ENCODE data around the gene OASL. TPM values are rescaled to one million over a fixed set of nuclear protein-coding genes. Genes with fewer than 3 reads are reported as not detected.

OASL gene
- total and polyA plus RNA-seq, 10 of the 15 experiments (the other 5 are each of a cell fraction or from before 2014, with no cell fraction given) = 2.3 to 9.1 (median 2.7) TPM

DNA sequence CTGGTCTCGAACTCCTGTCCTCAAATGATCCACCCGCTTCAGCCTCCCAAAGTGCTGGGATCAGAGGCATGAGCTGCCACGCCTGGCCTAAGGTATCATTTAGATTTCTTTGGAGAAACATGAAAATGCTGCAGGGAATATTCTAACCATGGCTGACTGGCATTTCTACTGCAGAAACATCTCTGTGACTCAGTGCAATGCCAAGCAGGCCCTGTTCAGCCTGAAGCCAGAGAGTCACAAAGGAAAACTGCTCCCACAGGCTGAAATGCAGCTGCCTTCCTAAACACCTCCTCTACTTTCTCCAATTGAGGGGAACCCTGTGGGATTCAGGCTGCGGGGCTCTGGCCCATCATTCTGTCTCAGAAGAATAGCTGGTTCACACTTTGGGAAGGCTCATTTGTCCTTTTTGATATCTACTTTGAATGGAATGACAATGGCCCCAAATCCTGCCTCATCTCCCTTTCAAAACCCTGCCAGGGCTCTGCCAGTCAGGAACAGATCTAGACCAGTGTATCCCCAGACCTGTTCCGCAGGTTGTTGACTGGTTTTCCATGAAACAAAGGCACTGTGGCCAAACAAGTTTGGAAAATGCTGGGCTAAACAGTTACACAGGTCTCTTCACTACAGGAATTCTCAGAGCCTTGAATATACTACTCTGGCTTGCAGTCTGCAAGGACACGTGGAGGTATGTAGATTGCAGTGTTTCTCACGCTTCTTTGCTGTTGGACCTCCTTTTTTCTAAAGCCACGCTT, 30.5 kb downstream of the OASL start:
- H3K27ac ChIP-seq (ENCODE audit: control insufficient read depth, insufficient read depth) = no peak overlapping the region
- H4K20me1 ChIP-seq (ENCODE audit: control insufficient read depth, insufficient read depth) = no peaks in the 10 kb centered on the region
- TF ChIP-seq MEF2A (IDR thresholded peaks at IDR 0.05; ENCODE audit: insufficient read depth, low read depth, low read length) = no peak
- TF ChIP-seq, protein P1, sequence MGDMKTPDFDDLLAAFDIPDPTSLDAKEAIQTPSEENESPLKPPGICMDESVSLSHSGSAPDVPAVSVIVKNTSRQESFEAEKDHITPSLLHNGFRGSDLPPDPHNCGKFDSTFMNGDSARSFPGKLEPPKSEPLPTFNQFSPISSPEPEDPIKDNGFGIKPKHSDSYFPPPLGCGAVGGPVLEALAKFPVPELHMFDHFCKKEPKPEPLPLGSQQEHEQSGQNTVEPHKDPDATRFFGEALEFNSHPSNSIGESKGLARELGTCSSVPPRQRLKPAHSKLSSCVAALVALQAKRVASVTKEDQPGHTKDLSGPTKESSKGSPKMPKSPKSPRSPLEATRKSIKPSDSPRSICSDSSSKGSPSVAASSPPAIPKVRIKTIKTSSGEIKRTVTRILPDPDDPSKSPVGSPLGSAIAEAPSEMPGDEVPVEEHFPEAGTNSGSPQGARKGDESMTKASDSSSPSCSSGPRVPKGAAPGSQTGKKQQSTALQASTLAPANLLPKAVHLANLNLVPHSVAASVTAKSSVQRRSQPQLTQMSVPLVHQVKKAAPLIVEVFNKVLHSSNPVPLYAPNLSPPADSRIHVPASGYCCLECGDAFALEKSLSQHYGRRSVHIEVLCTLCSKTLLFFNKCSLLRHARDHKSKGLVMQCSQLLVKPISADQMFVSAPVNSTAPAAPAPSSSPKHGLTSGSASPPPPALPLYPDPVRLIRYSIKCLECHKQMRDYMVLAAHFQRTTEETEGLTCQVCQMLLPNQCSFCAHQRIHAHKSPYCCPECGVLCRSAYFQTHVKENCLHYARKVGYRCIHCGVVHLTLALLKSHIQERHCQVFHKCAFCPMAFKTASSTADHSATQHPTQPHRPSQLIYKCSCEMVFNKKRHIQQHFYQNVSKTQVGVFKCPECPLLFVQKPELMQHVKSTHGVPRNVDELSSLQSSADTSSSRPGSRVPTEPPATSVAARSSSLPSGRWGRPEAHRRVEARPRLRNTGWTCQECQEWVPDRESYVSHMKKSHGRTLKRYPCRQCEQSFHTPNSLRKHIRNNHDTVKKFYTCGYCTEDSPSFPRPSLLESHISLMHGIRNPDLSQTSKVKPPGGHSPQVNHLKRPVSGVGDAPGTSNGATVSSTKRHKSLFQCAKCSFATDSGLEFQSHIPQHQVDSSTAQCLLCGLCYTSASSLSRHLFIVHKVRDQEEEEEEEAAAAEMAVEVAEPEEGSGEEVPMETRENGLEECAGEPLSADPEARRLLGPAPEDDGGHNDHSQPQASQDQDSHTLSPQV (IDR thresholded peaks at IDR 0.05) = no peak
- no peak for TF ChIP-seq BACH1 (IDR thresholded peaks at IDR 0.05; ENCODE audit: borderline replicate concordance)
- TF ChIP-seq ETV6 (conservative IDR thresholded peaks at IDR 0.05 in 1 of 2, IDR thresholded peaks at IDR 0.05 in 1 of 2; ENCODE audit: borderline replicate concordance in 1 of 2, low read depth in 1 of 2) = no peak
- no peak for TF ChIP-seq DPF2 (IDR thresholded peaks at IDR 0.05)
- no peak for TF ChIP-seq ZNF274 (IDR thresholded peaks at IDR 0.05; ENCODE audit: insufficient read depth, insufficient read length)
- no peak for TF ChIP-seq IRF4 (IDR thresholded peaks at IDR 0.05; ENCODE audit: low read depth, low read length)
- no peak for TF ChIP-seq TARDBP (IDR thresholded peaks at IDR 0.05; ENCODE audit: borderline replicate concordance)
- no peak for TF ChIP-seq YBX1 (IDR thresholded peaks at IDR 0.05)
- POLR2A ChIA-PET = no interaction called here
- intact Hi-C loops (cut with micrococcal nuclease; ENCODE audit: unreplicated experiment) = no loop called here
- RAD21 ChIA-PET (ENCODE audit: unreplicated experiment) = no interaction called here
- H3K4me3 ChIP-seq = no peak overlapping the region
- H3K4me2 ChIP-seq (ENCODE audit: control insufficient read depth, insufficient read depth) = no peak overlapping the region
- no peak for ATAC-seq
- no peaks in the 10 kb centered on the region for H3K9me3 ChIP-seq (replicated peaks; ENCODE audit: control insufficient read depth, insufficient read depth, low read length)
- no peak for DNase-seq (ENCODE audit: low read depth, low spot score)
- WGBS (ENCODE audit: insufficient coverage, insufficient replicate concordance, low lambda C conversion rate, missing lambda C conversion rate) = 88% methylated on average over 8 of the region's 8 CpGs
- no peak overlapping the region for H2AFZ ChIP-seq (ENCODE audit: control insufficient read depth, low read depth, low read length)
- no peak for FAIRE-seq
- in situ Hi-C loops (cut with MboI) = no loop called here
- no TSS peak for BruUV-seq (replicated peaks)
- no peaks in the 10 kb centered on the region for H3K27me3 ChIP-seq (replicated peaks in 1 of 2; ENCODE audit: control insufficient read depth in 2 of 2, insufficient read depth in 2 of 2, low read length in 1 of 2)
- no peak overlapping the region for H3K9ac ChIP-seq (ENCODE audit: control insufficient read depth, insufficient read depth, low read length)
- peaks cover 14 to 19% of the 10 kb centered on the region in 2 experiments for H3K36me3 ChIP-seq (ENCODE audit: control insufficient read depth in 2 of 2, insufficient read depth in 2 of 2, low read length in 1 of 2)
- H3K79me2 ChIP-seq (ENCODE audit: control insufficient read depth, insufficient read depth, low read length) = no peaks in the 10 kb centered on the region
- SMC1A ChIA-PET (ENCODE audit: uncharacterized antibody, unreplicated experiment) = no interaction called here
- CTCF ChIA-PET = interaction anchor here (1.5 kb wide), 1 partner anchor 52 kb away, joined by 4 read pairs; no protein-coding TSS in a partner anchor
- no peaks in the 10 kb centered on the region for H3K4me1 ChIP-seq (ENCODE audit: control insufficient read depth, insufficient read depth, low read length)

All from GM12878 (cell line).